ENCODE measurements around the gene CHI3L1.
"Not testable (repeated sequence)": the region's sequence is repeated elsewhere in the genome, so short reads cannot be mapped to it uniquely, and the experiment has no call there.

DNA sequence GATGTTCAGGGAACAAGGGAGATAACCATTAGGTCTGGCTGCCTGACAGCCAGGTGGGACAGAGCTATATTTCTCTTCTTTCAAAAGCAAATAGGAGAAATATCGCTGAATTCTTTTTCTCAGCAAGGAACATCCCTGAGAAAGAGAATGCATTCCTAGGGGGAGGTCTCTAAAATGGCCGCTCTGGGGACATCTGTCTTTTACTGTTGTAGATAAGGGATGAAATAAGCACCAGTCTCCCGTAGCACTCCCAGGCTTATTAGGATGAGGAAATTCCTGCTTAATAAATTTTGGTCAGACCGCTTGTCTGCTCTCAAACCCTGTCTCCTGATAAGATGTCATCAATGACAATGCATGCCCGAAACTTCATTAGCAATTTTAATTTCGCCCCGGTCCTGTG, 48.4 kb upstream of the CHI3L1 start:
- TF ChIP-seq, protein P1, sequence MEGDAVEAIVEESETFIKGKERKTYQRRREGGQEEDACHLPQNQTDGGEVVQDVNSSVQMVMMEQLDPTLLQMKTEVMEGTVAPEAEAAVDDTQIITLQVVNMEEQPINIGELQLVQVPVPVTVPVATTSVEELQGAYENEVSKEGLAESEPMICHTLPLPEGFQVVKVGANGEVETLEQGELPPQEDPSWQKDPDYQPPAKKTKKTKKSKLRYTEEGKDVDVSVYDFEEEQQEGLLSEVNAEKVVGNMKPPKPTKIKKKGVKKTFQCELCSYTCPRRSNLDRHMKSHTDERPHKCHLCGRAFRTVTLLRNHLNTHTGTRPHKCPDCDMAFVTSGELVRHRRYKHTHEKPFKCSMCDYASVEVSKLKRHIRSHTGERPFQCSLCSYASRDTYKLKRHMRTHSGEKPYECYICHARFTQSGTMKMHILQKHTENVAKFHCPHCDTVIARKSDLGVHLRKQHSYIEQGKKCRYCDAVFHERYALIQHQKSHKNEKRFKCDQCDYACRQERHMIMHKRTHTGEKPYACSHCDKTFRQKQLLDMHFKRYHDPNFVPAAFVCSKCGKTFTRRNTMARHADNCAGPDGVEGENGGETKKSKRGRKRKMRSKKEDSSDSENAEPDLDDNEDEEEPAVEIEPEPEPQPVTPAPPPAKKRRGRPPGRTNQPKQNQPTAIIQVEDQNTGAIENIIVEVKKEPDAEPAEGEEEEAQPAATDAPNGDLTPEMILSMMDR (IDR thresholded peaks at IDR 0.05): not testable (repeated sequence)
- TF ChIP-seq EP300 (IDR thresholded peaks at IDR 0.05): not testable (repeated sequence)

All from esophagus muscularis mucosa (tissue), 3 donors.